IMR-90 (cell line): ENCODE measurements around the gene PIGU.

Experiments used
- BHLHE40 ChIP-seq: fragments of 150-350 bp; IDR thresholded peaks from 2 replicates; pipeline ENCODE4 v1.6.1; 2016; ENCODE audit warnings: mild to moderate bottlenecking, low read depth, low read length
- CEBPB ChIP-seq: IDR thresholded peaks from 2 replicates; pipeline ENCODE4 v1.6.1; 2012; ENCODE audit warnings: low read depth, low read length, improper control_type of control experiment
- CTCF ChIP-seq: conservative IDR thresholded peaks from 2 replicates; pipeline ENCODE4 v1.5.1; 2012; ENCODE audit warnings: mild to moderate bottlenecking, low read depth, low read length, improper control_type of control experiment
- ELK1 ChIP-seq: fragments of 150-350 bp; IDR thresholded peaks from 2 replicates; pipeline ENCODE4 v1.6.1; 2016; ENCODE audit warnings: low read depth, mild to moderate bottlenecking, low read length, moderate library complexity, borderline replicate concordance
- MAZ ChIP-seq: IDR thresholded peaks from 2 replicates; pipeline ENCODE4 v1.6.1; 2012; ENCODE audit warnings: low read depth, mild to moderate bottlenecking, low read length, improper control_type of control experiment, moderate library complexity, borderline replicate concordance
- MXI1 ChIP-seq: IDR thresholded peaks from 2 replicates; pipeline ENCODE4 v1.6.1; 2012; ENCODE audit warnings: low read depth, mild to moderate bottlenecking, low read length, moderate library complexity, borderline replicate concordance
- NFE2L2 ChIP-seq: fragments of 150-350 bp; IDR thresholded peaks from 2 replicates; pipeline ENCODE4 v1.6.1; 2016; ENCODE audit warnings: low read depth, mild to moderate bottlenecking, low read length
- POLR2A ChIP-seq: IDR thresholded peaks from 2 replicates; pipeline ENCODE4 v1.6.1; 2012; ENCODE audit warnings: mild to moderate bottlenecking, low read depth, low read length
- RCOR1 ChIP-seq: IDR thresholded peaks from 2 replicates; pipeline ENCODE4 v1.6.1; 2012; ENCODE audit warnings: mild to moderate bottlenecking, low read length, improper control_type of control experiment; ENCODE audit not compliant: insufficient replicate concordance
- RFX5 ChIP-seq: IDR thresholded peaks from 2 replicates; pipeline ENCODE4 v1.8.0; 2012; ENCODE audit warnings: low read depth, mild to moderate bottlenecking, low read length, moderate library complexity
- SMC3 ChIP-seq: fragments of 150-350 bp; IDR thresholded peaks from 2 replicates; pipeline ENCODE4 v1.6.1; 2016; ENCODE audit warnings: low read depth, mild to moderate bottlenecking, antibody characterized with exemption, low read length, moderate library complexity
- USF2 ChIP-seq: fragments of 150-350 bp; IDR thresholded peaks from 2 replicates; pipeline ENCODE4 v1.6.1; 2017; ENCODE audit warnings: mild to moderate bottlenecking, antibody characterized with exemption, low read length, low read depth

- TF ChIP-seq CTCF = no peak
- TF ChIP-seq RFX5 = no peak
- no peak for TF ChIP-seq CEBPB
- TF ChIP-seq NFE2L2 = no peak
- no peak for TF ChIP-seq POLR2A
- TF ChIP-seq MAZ = no peak
- TF ChIP-seq SMC3 = no peak
- TF ChIP-seq RCOR1 = no peak
- TF ChIP-seq BHLHE40 = no peak
- TF ChIP-seq ELK1 = no peak
- no peak for TF ChIP-seq USF2
- no peak for TF ChIP-seq MXI1
These were observed 159.8 kb downstream of the PIGU start for GRCh38 chr20:34517114-34517505.
